GM12878 (cell line): ENCODE measurements around the gene MRPL50. TPM values are rescaled to one million over a fixed set of nuclear protein-coding genes. Genes with fewer than 3 reads are reported as not detected.

Experiments
- BMI1 ChIP-seq: fragments of 450-650 bp; IDR thresholded peaks from 2 replicates; pipeline ENCODE4 v1.6.1; 2016; ENCODE audit warnings: mild to moderate bottlenecking, moderate library complexity, borderline replicate concordance
- CHD2 ChIP-seq: IDR thresholded peaks from 2 replicates; pipeline ENCODE4 v1.6.1; 2011; ENCODE audit warnings: low read depth, low read length, improper control_type of control experiment, borderline replicate concordance
- CREM ChIP-seq: IDR thresholded peaks from 2 replicates; pipeline ENCODE4 v1.6.1; 2014; ENCODE audit warnings: antibody characterized with exemption, low read depth
- ETV6 ChIP-seq, 2 experiments: fragments of 450-650 bp in 1 of 2; IDR thresholded peaks in 1 of 2; conservative IDR thresholded peaks in 1 of 2; 2 replicates each; pipeline ENCODE4 v1.6.1; 2014; ENCODE audit warnings: antibody characterized with exemption in 1 of 2, borderline replicate concordance in 1 of 2, low read depth in 1 of 2, mild to moderate bottlenecking in 1 of 2, moderate library complexity in 1 of 2
- FOS ChIP-seq: IDR thresholded peaks from 3 replicates; pipeline ENCODE4 v1.6.1; 2011; ENCODE audit warnings: borderline replicate concordance; ENCODE audit not compliant: insufficient read length; ENCODE audit errors: extremely low read depth
- GABPA ChIP-seq: IDR thresholded peaks from 2 replicates; pipeline ENCODE4 v1.6.1; 2014; ENCODE audit warnings: antibody characterized with exemption, low read depth, mild to moderate bottlenecking, inconsistent platforms
- HDAC6 ChIP-seq: fragments of 200-600 bp; sonication (generic); IDR thresholded peaks from one replicate; pipeline ENCODE4 v1.8.0; 2017; ENCODE audit warnings: antibody characterized with exemption; ENCODE audit not compliant: unreplicated experiment
- JUNB ChIP-seq: IDR thresholded peaks from 2 replicates; pipeline ENCODE4 v1.6.1; 2016; ENCODE audit warnings: antibody characterized with exemption, mild to moderate bottlenecking
- MTA3 ChIP-seq: IDR thresholded peaks from 2 replicates; pipeline ENCODE4 v1.6.1; 2012; ENCODE audit warnings: low read length, inconsistent platforms, borderline replicate concordance
- NR2C2 ChIP-seq: IDR thresholded peaks from 2 replicates; pipeline ENCODE4 v1.6.1; 2011; ENCODE audit warnings: borderline replicate concordance, low read depth; ENCODE audit not compliant: control insufficient read depth, insufficient read length
- POLR2AphosphoS2 ChIP-seq: IDR thresholded peaks from 2 replicates; pipeline ENCODE4 v1.6.1; 2011; ENCODE audit warnings: low read depth, mild to moderate bottlenecking, low read length, improper control_type of control experiment, moderate library complexity
- POLR2AphosphoS5 ChIP-seq: IDR thresholded peaks from 2 replicates; pipeline ENCODE4 v1.6.1; 2011; ENCODE audit warnings: mild to moderate bottlenecking, low read length, inconsistent platforms
- RCOR1 ChIP-seq: conservative IDR thresholded peaks from 2 replicates; pipeline ENCODE4 v1.6.1; 2012; ENCODE audit warnings: low read depth, low read length, improper control_type of control experiment
- RFX5 ChIP-seq: IDR thresholded peaks from 2 replicates; pipeline ENCODE4 v1.6.1; 2011; ENCODE audit warnings: low read depth, low read length, improper control_type of control experiment
- SP1 ChIP-seq: IDR thresholded peaks from one replicate; pipeline ENCODE4 v1.6.1; 2011; ENCODE audit warnings: low read depth, low read length
- STAT1 ChIP-seq: fragments of 450-650 bp; conservative IDR thresholded peaks from 2 replicates; pipeline ENCODE4 v1.6.1; 2014; ENCODE audit warnings: antibody characterized with exemption, mild to moderate bottlenecking
- ZBED1 ChIP-seq: IDR thresholded peaks from 2 replicates; pipeline ENCODE4 v1.6.1; 2016; ENCODE audit warnings: borderline replicate concordance
- ZNF217 ChIP-seq: fragments of 450-650 bp; IDR thresholded peaks from 2 replicates; pipeline ENCODE4 v1.6.1; 2017; ENCODE audit warnings: antibody characterized with exemption, mild to moderate bottlenecking
- ZSCAN29 ChIP-seq: fragments of 450-650 bp; IDR thresholded peaks from 2 replicates; pipeline ENCODE4 v1.6.1; 2017; ENCODE audit warnings: mild to moderate bottlenecking, moderate library complexity
- ZZZ3 ChIP-seq: IDR thresholded peaks from 2 replicates; pipeline ENCODE4 v1.6.1; 2011; ENCODE audit warnings: low read depth; ENCODE audit not compliant: control insufficient read depth, insufficient read length
- polyA plus RNA-seq, 11 experiments: library from polyadenylated mRNA; depleted of rRNA in 4 of 11; unstranded in 6 of 11; stranded (reverse) in 5 of 11; fragments of >200 nt; fragmentation: Nextera tagmentation in 4 of 11; fragmentation: Illumina TruSeq in 1 of 11; extraction: Ambion mirVana in 4 of 11; extraction: Trizol in 1 of 11; gene quantifications; 1 replicate in 1 of 11; 2 replicates in 10 of 11; pipeline versions ENCODE4 v1.2.1 to v1.2.3, GENCODE V29; 2011 to 2016; ENCODE audit warnings: inconsistent platforms in 2 of 11, missing spikeins in 2 of 11, low read depth in 1 of 11
- total RNA-seq, 4 experiments: library from RNA; depleted of rRNA in 3 of 4; stranded (reverse); fragments of >200 nt in 3 of 4; fragmentation: Illumina TruSeq in 1 of 4; extraction: Trizol in 1 of 4; gene quantifications; 2 replicates each; pipeline versions ENCODE4 v1.2.1 to v1.2.3, GENCODE V29; 2013 to 2021
- TF ChIP-seq, protein P1 (sequence below): fragments of 450-650 bp; IDR thresholded peaks from 2 replicates; pipeline ENCODE4 v1.6.1; 2017; ENCODE audit warnings: mild to moderate bottlenecking, moderate library complexity
- TF ChIP-seq, protein P2 (sequence below): fragments of 450-650 bp; formaldehyde crosslinking; IDR thresholded peaks from 2 replicates; pipeline ENCODE4 v1.5.0; 2022; ENCODE audit warnings: mild to moderate bottlenecking, missing genetic modification characterization
- TF ChIP-seq, protein P3 (sequence below): IDR thresholded peaks from 2 replicates; pipeline ENCODE4 v1.6.1; 2011; ENCODE audit warnings: borderline replicate concordance, low read depth, mild to moderate bottlenecking, moderate library complexity, mixed read lengths, low read length; ENCODE audit not compliant: insufficient read depth; ENCODE audit errors: extremely low read length

MRPL50 gene
- total and polyA plus RNA-seq, 10 of the 15 experiments (the other 5 are each of a cell fraction or from before 2014, with no cell fraction given), result 12.8 to 79.4 (median 27.9) TPM

- TF ChIP-seq, protein P1, sequence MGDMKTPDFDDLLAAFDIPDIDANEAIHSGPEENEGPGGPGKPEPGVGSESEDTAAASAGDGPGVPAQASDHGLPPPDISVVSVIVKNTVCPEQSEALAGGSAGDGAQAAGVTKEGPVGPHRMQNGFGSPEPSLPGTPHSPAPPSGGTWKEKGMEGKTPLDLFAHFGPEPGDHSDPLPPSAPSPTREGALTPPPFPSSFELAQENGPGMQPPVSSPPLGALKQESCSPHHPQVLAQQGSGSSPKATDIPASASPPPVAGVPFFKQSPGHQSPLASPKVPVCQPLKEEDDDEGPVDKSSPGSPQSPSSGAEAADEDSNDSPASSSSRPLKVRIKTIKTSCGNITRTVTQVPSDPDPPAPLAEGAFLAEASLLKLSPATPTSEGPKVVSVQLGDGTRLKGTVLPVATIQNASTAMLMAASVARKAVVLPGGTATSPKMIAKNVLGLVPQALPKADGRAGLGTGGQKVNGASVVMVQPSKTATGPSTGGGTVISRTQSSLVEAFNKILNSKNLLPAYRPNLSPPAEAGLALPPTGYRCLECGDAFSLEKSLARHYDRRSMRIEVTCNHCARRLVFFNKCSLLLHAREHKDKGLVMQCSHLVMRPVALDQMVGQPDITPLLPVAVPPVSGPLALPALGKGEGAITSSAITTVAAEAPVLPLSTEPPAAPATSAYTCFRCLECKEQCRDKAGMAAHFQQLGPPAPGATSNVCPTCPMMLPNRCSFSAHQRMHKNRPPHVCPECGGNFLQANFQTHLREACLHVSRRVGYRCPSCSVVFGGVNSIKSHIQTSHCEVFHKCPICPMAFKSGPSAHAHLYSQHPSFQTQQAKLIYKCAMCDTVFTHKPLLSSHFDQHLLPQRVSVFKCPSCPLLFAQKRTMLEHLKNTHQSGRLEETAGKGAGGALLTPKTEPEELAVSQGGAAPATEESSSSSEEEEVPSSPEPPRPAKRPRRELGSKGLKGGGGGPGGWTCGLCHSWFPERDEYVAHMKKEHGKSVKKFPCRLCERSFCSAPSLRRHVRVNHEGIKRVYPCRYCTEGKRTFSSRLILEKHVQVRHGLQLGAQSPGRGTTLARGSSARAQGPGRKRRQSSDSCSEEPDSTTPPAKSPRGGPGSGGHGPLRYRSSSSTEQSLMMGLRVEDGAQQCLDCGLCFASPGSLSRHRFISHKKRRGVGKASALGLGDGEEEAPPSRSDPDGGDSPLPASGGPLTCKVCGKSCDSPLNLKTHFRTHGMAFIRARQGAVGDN, result no peak
- no peak for TF ChIP-seq STAT1
- no peak for TF ChIP-seq ETV6 (conservative IDR thresholded peaks at IDR 0.05 in 1 of 2, IDR thresholded peaks at IDR 0.05 in 1 of 2; ENCODE audit: borderline replicate concordance in 1 of 2, low read depth in 1 of 2)
- no peak for TF ChIP-seq FOS
- peak; percentile 79 for TF ChIP-seq GABPA
- TF ChIP-seq MTA3, result no peak
- TF ChIP-seq ZZZ3, result no peak
- TF ChIP-seq CHD2, result peak; percentile 78; the same call in 1 of the 2 replicates
- TF ChIP-seq HDAC6, result no peak
- TF ChIP-seq SP1, result peak; percentile 35
- peak; percentile 97 for TF ChIP-seq POLR2AphosphoS5
- no peak for TF ChIP-seq ZSCAN29
- TF ChIP-seq POLR2AphosphoS2, result 0 out of 2 replicates have a peak, but pooled peaks have one; percentile 65
- TF ChIP-seq BMI1, result no peak
- no peak for TF ChIP-seq NR2C2
- peak; percentile 84 for TF ChIP-seq RFX5
- TF ChIP-seq CREM, result peak; percentile 96
- TF ChIP-seq, protein P2, sequence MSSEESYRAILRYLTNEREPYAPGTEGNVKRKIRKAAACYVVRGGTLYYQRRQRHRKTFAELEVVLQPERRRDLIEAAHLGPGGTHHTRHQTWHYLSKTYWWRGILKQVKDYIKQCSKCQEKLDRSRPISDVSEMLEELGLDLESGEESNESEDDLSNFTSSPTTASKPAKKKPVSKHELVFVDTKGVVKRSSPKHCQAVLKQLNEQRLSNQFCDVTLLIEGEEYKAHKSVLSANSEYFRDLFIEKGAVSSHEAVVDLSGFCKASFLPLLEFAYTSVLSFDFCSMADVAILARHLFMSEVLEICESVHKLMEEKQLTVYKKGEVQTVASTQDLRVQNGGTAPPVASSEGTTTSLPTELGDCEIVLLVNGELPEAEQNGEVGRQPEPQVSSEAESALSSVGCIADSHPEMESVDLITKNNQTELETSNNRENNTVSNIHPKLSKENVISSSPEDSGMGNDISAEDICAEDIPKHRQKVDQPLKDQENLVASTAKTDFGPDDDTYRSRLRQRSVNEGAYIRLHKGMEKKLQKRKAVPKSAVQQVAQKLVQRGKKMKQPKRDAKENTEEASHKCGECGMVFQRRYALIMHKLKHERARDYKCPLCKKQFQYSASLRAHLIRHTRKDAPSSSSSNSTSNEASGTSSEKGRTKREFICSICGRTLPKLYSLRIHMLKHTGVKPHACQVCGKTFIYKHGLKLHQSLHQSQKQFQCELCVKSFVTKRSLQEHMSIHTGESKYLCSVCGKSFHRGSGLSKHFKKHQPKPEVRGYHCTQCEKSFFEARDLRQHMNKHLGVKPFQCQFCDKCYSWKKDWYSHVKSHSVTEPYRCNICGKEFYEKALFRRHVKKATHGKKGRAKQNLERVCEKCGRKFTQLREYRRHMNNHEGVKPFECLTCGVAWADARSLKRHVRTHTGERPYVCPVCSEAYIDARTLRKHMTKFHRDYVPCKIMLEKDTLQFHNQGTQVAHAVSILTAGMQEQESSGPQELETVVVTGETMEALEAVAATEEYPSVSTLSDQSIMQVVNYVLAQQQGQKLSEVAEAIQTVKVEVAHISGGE (CRISPR knock-in tag), result no peak
- no peak for TF ChIP-seq ZBED1
- TF ChIP-seq RCOR1, result no peak
- TF ChIP-seq JUNB, result no peak
- TF ChIP-seq, protein P3, sequence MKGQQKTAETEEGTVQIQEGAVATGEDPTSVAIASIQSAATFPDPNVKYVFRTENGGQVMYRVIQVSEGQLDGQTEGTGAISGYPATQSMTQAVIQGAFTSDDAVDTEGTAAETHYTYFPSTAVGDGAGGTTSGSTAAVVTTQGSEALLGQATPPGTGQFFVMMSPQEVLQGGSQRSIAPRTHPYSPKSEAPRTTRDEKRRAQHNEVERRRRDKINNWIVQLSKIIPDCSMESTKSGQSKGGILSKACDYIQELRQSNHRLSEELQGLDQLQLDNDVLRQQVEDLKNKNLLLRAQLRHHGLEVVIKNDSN, result no peak
- no peak for TF ChIP-seq ZNF217
These were observed at the start of gene MRPL50, which contains the start of gene ZNF189 (continued) for GRCh38 chr9:101398068-101398929.
